Liver (tissue), 9 donors: Measurements from ENCODE around the gene PLXDC1. TPM values are rescaled to one million over a fixed set of nuclear protein-coding genes. Genes with fewer than 3 reads are reported as not detected.
"Not testable (repeated sequence)": the region's sequence is repeated elsewhere in the genome, so short reads cannot be mapped to it uniquely, and the experiment has no call there.

ENCODE experiments used
- DNase-seq: peaks from one replicate; pipeline ENCODE4 v3.0.0-alpha.2; 2017; ENCODE audit warnings: low spot score
- H3K27ac ChIP-seq, 2 donors: one replicate each; pipeline ENCODE4 v1.7.0; 2013; ENCODE audit warnings: inconsistent platforms in 2 of 2, low read length in 2 of 2, control low read depth in 1 of 2, low read depth in 1 of 2, mild to moderate bottlenecking in 1 of 2
- H3K27me3 ChIP-seq, 4 donors: one replicate each; pipeline versions ENCODE4 v1.6.1 to v1.7.0; 2013; ENCODE audit warnings: low read length in 3 of 4, inconsistent platforms in 1 of 4, mild to moderate bottlenecking in 1 of 4, moderate library complexity in 1 of 4; ENCODE audit not compliant: control insufficient read depth in 4 of 4, insufficient read depth in 4 of 4
- H3K36me3 ChIP-seq, 4 donors: one replicate each; pipeline versions ENCODE4 v1.6.1 to v1.7.0; 2013; ENCODE audit warnings: low read length in 3 of 4, mild to moderate bottlenecking in 3 of 4, low read depth in 1 of 4, moderate library complexity in 1 of 4; ENCODE audit not compliant: control insufficient read depth in 4 of 4, insufficient read depth in 3 of 4
- H3K4me1 ChIP-seq, 4 donors: one replicate each; pipeline versions ENCODE4 v1.6.1 to v1.7.0; 2013; ENCODE audit warnings: low read length in 3 of 4, mild to moderate bottlenecking in 3 of 4, moderate library complexity in 1 of 4; ENCODE audit not compliant: control insufficient read depth in 4 of 4, insufficient read depth in 4 of 4
- H3K4me3 ChIP-seq, 3 donors: one replicate each; pipeline versions ENCODE4 v1.6.1 to v1.7.0; 2013; ENCODE audit warnings: low read length in 3 of 3, control low read depth in 1 of 3, low read depth in 1 of 3, mild to moderate bottlenecking in 1 of 3
- H3K9ac ChIP-seq, 2 donors: one replicate each; pipeline ENCODE4 v1.7.0; 2013; ENCODE audit warnings: low read length in 2 of 2, mild to moderate bottlenecking in 2 of 2, moderate library complexity in 2 of 2, control low read depth in 1 of 2, low read depth in 1 of 2
- H3K9me3 ChIP-seq, 4 donors: one replicate each; pipeline versions ENCODE4 v1.6.1 to v1.7.0; 2013; ENCODE audit warnings: low read length in 3 of 4; ENCODE audit not compliant: control insufficient read depth in 4 of 4
- FOXA1 ChIP-seq: IDR thresholded peaks from 2 replicates; pipeline ENCODE4 v1.6.1; 2016; ENCODE audit warnings: antibody characterized with exemption
- GABPA ChIP-seq, 2 donors: IDR thresholded peaks in 1 of 2; conservative IDR thresholded peaks in 1 of 2; 2 replicates each; pipeline ENCODE4 v1.6.1; 2016; ENCODE audit warnings: antibody characterized with exemption in 2 of 2, mild to moderate bottlenecking in 1 of 2, moderate library complexity in 1 of 2
- HNF4A ChIP-seq, 2 donors: conservative IDR thresholded peaks; 2 replicates each; pipeline ENCODE4 v1.6.1; 2016; ENCODE audit warnings: antibody characterized with exemption in 2 of 2, mild to moderate bottlenecking in 2 of 2
- JUND ChIP-seq, 2 donors: IDR thresholded peaks; 2 replicates each; pipeline ENCODE4 v1.6.1; 2016; ENCODE audit warnings: antibody characterized with exemption in 2 of 2
- RAD21 ChIP-seq, 2 donors: IDR thresholded peaks; 2 replicates each; pipeline ENCODE4 v1.6.1; 2016; ENCODE audit warnings: antibody characterized with exemption in 2 of 2, mild to moderate bottlenecking in 2 of 2
- YY1 ChIP-seq: IDR thresholded peaks from 2 replicates; pipeline ENCODE4 v1.6.1; 2016; ENCODE audit warnings: antibody characterized with exemption, mild to moderate bottlenecking
- WGBS: extraction: QIAGEN DNeasy Blood & Tissue Kit; methylation state at CpG from one replicate; pipeline ENCODE4 v1.1.7; 2013; 5-methylcytosine and 5-hydroxymethylcytosine counted together
- polyA plus RNA-seq, 2 donors: library from polyadenylated mRNA; stranded (reverse) in 1 of 2; unstranded in 1 of 2; fragments of 200-250 nt in 1 of 2; fragments of >200 nt in 1 of 2; fragmentation: Nextera tagmentation in 1 of 2; extraction: Ambion mirVana in 1 of 2; gene quantifications; one replicate each; pipeline versions ENCODE4 v1.2.1 to v1.2.3, GENCODE V29; 2013 to 2015
- total RNA-seq, 2 donors: library from RNA; depleted of rRNA; stranded (reverse); fragments of >200 nt; gene quantifications; one replicate each; pipeline ENCODE4 v1.2.3, GENCODE V29; 2014
- TF ChIP-seq, protein P1 (sequence below): IDR thresholded peaks from 2 replicates; pipeline ENCODE4 v1.6.1; 2016; ENCODE audit warnings: antibody characterized with exemption, mild to moderate bottlenecking
- TF ChIP-seq, protein P2 (sequence below): IDR thresholded peaks from 2 replicates; pipeline ENCODE4 v1.6.1; 2016; ENCODE audit warnings: antibody characterized with exemption
- TF ChIP-seq, protein P3 (sequence below): IDR thresholded peaks from 2 replicates; pipeline ENCODE4 v1.6.1; 2016; ENCODE audit warnings: antibody characterized with exemption
- donor health status: healthy.
- donor health status: healthy.
- donor health status: healthy.
- donor health status: healthy.
- donor health status: healthy.

PLXDC1 gene
- total and polyA plus RNA-seq, 4 donors = 0.14 to 0.84 (median 0.30) TPM

DNA sequence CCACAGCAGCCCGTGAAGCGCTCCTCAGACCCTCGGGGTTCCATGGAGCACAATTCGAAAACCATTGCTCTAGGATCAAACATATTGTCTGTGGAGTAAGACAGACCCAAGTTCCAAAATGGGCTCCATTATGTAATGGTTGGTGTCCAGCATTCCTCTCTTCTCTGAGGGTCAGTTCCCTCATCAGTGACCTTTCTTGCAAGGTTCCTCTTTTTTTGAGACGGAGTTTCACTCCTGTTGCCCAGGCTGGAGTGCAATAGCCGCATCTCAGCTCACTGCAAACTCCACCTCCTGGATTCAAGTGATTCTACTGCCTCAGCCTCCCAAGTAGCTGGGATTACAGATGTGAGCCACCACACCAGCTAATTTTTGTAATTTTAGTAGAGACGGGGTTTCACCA, 28.4 kb downstream of the PLXDC1 start:
- no peak overlapping the region for H3K27ac ChIP-seq
- H3K4me3 ChIP-seq = no peak overlapping the region
- no peaks in the 10 kb centered on the region for H3K9me3 ChIP-seq

DNA sequence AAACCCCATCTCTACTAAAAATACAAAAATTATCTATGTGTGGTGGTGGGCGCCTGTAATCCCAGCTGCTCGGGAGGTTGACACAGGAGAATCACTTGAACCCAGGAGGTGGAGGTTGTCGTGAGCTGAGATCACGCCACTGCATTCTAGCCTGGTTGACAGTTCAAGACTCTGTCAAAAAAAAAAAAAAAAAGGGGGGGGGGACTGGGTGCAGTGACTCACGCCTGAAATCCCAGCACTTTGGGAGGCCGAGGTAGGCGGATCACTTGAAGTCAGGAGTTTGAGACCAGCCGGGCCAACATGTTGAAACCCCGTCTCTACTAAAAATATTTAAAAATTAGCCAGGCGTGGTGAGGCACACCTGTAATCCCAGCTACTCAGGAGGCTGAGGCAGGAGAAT, 29.5 kb downstream of the PLXDC1 start:
- not testable (repeated sequence) for DNase-seq, H3K9ac ChIP-seq, H3K4me3 ChIP-seq, H3K36me3 ChIP-seq, H3K27ac ChIP-seq, H3K27me3 ChIP-seq, H3K4me1 ChIP-seq, H3K9me3 ChIP-seq
- 93% methylated on average over 10 of the region's 10 CpGs for WGBS

More for the DNA sequence above, 28.4 kb downstream of the PLXDC1 start:
- Histone ChIP-seq H3K9ac (no peak overlapping the region), H3K4me1 (no peaks in the 10 kb centered on the region), H3K27me3 (no peaks in the 10 kb centered on the region), H3K36me3 (no peaks in the 10 kb centered on the region)
- 88% methylated on average over 7 of the region's 7 CpGs for WGBS
- no peak for DNase-seq
- no peak for TF ChIP-seq HNF4A (conservative IDR thresholded peaks at IDR 0.05)

DNA sequence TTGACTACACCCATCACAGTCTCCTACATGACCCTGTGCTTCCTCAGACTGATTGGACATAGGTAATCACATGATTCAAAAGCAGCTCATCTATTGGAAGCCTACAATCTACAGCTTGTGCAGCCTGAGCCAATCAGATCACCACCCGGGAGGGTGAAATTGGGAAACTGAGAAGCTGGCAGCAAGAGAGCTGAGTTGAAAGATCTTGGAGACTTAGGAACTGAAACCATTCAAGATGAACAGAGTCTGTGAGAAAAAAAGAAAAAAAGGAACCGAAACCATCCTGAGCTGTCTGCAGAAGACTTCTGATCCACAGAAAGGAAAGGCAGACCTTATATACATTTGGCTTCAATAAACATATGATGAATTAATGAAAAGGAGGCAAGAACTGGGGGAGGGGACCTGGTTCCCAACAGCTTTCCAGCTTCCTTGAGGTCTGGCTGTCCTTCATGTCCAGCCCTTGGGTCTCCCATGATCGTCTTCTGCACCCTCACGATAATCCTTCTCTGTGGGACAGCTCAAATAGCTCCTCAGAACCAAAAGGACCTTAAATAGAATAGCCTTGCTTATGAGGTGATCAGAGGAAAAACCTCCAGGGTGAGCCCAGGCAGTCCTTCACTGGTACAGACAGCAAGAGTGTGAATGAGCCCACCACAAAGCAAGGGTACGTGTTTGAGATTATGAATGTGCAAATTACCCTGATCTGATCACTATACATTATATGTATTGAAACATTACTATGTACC, 32.6 kb downstream of the PLXDC1 start:
- Histone ChIP-seq H3K27ac (no peak overlapping the region), H3K4me3 (no peak overlapping the region), H3K9me3 (no peaks in the 10 kb centered on the region), H3K4me1 (peaks cover 0 to 1% (median 0%) of the 10 kb centered on the region in 4 donors), H3K27me3 (no peaks in the 10 kb centered on the region), H3K9ac (no peak overlapping the region), H3K36me3 (no peaks in the 10 kb centered on the region)
- TF ChIP-seq YY1 (no peak), GABPA (IDR thresholded peaks at IDR 0.05 in 1 of 2, conservative IDR thresholded peaks at IDR 0.05 in 1 of 2) (no peak), FOXA1 (no peak), JUND (IDR thresholded peaks at IDR 0.05) (no peak)
- 85% methylated on average over 5 of the region's 5 CpGs for WGBS
- no peak for DNase-seq

DNA sequence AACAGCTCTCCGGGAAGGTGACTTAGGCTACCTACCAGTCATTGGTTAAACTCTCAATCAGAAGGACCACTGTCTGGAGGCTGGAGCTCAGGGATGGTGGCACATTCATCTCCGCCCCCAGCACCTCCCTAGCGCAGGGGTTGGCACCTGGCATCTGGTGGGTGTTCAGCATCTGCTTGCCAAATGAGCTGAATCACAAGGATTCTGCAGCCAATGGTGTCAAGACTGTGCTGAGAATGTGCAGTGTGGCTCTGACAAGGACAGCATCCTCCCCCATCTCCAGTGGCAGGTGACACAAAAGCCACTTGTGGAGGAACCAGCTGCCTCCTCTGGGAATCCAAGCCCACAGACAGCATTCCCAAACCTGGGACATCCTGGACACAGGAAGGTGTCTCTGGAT, 35.2 kb downstream of the PLXDC1 start:
- no peak overlapping the region for H3K27ac ChIP-seq
- peaks cover 0 to 1% (median 0%) of the 10 kb centered on the region in 4 donors for H3K4me1 ChIP-seq
- no peaks in the 10 kb centered on the region for H3K27me3 ChIP-seq
- no peak overlapping the region for H3K9ac ChIP-seq
- TF ChIP-seq, protein P1, sequence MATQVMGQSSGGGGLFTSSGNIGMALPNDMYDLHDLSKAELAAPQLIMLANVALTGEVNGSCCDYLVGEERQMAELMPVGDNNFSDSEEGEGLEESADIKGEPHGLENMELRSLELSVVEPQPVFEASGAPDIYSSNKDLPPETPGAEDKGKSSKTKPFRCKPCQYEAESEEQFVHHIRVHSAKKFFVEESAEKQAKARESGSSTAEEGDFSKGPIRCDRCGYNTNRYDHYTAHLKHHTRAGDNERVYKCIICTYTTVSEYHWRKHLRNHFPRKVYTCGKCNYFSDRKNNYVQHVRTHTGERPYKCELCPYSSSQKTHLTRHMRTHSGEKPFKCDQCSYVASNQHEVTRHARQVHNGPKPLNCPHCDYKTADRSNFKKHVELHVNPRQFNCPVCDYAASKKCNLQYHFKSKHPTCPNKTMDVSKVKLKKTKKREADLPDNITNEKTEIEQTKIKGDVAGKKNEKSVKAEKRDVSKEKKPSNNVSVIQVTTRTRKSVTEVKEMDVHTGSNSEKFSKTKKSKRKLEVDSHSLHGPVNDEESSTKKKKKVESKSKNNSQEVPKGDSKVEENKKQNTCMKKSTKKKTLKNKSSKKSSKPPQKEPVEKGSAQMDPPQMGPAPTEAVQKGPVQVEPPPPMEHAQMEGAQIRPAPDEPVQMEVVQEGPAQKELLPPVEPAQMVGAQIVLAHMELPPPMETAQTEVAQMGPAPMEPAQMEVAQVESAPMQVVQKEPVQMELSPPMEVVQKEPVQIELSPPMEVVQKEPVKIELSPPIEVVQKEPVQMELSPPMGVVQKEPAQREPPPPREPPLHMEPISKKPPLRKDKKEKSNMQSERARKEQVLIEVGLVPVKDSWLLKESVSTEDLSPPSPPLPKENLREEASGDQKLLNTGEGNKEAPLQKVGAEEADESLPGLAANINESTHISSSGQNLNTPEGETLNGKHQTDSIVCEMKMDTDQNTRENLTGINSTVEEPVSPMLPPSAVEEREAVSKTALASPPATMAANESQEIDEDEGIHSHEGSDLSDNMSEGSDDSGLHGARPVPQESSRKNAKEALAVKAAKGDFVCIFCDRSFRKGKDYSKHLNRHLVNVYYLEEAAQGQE = no peak
- TF ChIP-seq, protein P2, sequence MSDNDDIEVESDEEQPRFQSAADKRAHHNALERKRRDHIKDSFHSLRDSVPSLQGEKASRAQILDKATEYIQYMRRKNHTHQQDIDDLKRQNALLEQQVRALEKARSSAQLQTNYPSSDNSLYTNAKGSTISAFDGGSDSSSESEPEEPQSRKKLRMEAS = no peak
- TF ChIP-seq, protein P3, sequence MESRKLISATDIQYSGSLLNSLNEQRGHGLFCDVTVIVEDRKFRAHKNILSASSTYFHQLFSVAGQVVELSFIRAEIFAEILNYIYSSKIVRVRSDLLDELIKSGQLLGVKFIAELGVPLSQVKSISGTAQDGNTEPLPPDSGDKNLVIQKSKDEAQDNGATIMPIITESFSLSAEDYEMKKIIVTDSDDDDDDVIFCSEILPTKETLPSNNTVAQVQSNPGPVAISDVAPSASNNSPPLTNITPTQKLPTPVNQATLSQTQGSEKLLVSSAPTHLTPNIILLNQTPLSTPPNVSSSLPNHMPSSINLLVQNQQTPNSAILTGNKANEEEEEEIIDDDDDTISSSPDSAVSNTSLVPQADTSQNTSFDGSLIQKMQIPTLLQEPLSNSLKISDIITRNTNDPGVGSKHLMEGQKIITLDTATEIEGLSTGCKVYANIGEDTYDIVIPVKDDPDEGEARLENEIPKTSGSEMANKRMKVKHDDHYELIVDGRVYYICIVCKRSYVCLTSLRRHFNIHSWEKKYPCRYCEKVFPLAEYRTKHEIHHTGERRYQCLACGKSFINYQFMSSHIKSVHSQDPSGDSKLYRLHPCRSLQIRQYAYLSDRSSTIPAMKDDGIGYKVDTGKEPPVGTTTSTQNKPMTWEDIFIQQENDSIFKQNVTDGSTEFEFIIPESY = no peak
- TF ChIP-seq RAD21 (IDR thresholded peaks at IDR 0.05) = no peak
- no peaks in the 10 kb centered on the region for H3K36me3 ChIP-seq
- WGBS = 76% methylated on average over 3 of the region's 3 CpGs
- no peak for DNase-seq
- H3K4me3 ChIP-seq = no peak overlapping the region
- H3K9me3 ChIP-seq = no peaks in the 10 kb centered on the region
